HG03159 (cell line): ENCODE data around the gene EEA1.
"Not testable (repeated sequence)": the region's sequence is repeated elsewhere in the genome, so short reads cannot be mapped to it uniquely, and the experiment has no call there.

Experiments used
- ATAC-seq: cut with Tn5 transposase; IDR thresholded peaks from one replicate; pipeline ENCODE4 v1.9.1; 2021; ENCODE audit warnings: mild to moderate bottlenecking, moderate library complexity; ENCODE audit not compliant: unreplicated experiment

EEA1 gene

GRCh38 chr12:92827836-92828431 lies 101.2 kb downstream of the EEA1 start:
- no peak for ATAC-seq

- no peak for ATAC-seq
These were observed 108.0 kb downstream of the EEA1 start for GRCh38 chr12:92821142-92821541.

GRCh38 chr12:92814584-92814983 lies 114.5 kb downstream of the EEA1 start:
- ATAC-seq: no peak

- ATAC-seq: no peak
These were observed 118.7 kb downstream of the EEA1 start for GRCh38 chr12:92810370-92810769.

GRCh38 chr12:92803903-92804302 lies 125.2 kb downstream of the EEA1 start:
- ATAC-seq: no peak

GRCh38 chr12:92802906-92803305 lies 126.2 kb downstream of the EEA1 start:
- ATAC-seq: no peak

GRCh38 chr12:92796650-92797049 lies 132.4 kb downstream of the EEA1 start:
- no peak for ATAC-seq

- ATAC-seq: no peak
These were observed 134.3 kb downstream of the EEA1 start for GRCh38 chr12:92794814-92795213.

- ATAC-seq: not testable (repeated sequence)
These were observed 134.7 kb downstream of the EEA1 start for GRCh38 chr12:92794356-92794755.

- no peak for ATAC-seq
These were observed 143.1 kb downstream of the EEA1 start for GRCh38 chr12:92786045-92786444.

- ATAC-seq: no peak
These were observed 143.5 kb downstream of the EEA1 start for GRCh38 chr12:92785563-92785950.

GRCh38 chr12:92784797-92785562 lies 144.1 kb downstream of the EEA1 start:
- ATAC-seq: peak; percentile 98

GRCh38 chr12:92784356-92784755 lies 144.7 kb downstream of the EEA1 start:
- ATAC-seq: no peak

- no peak for ATAC-seq
These were observed 149.2 kb downstream of the EEA1 start for GRCh38 chr12:92779902-92780301.

- ATAC-seq: no peak
These were observed 150.6 kb downstream of the EEA1 start for GRCh38 chr12:92778525-92778924.

- no peak for ATAC-seq
These were observed 153.7 kb downstream of the EEA1 start for GRCh38 chr12:92775416-92775815.

GRCh38 chr12:92771001-92771400 lies 158.1 kb downstream of the EEA1 start:
- ATAC-seq: no peak

GRCh38 chr12:92769124-92769901 lies 159.8 kb downstream of the EEA1 start:
- ATAC-seq: peak; percentile 71

- ATAC-seq: no peak
These were observed 163.2 kb downstream of the EEA1 start for GRCh38 chr12:92765871-92766270.

GRCh38 chr12:92764831-92765230 lies 164.3 kb downstream of the EEA1 start:
- no peak for ATAC-seq

GRCh38 chr12:92762773-92763172 lies 166.3 kb downstream of the EEA1 start:
- ATAC-seq: no peak
